Sigmoid colon (tissue), 4 donors: ENCODE results near the gene USPL1.

Source experiments
- EP300 ChIP-seq, 4 donors: sonication (generic); formaldehyde crosslinking; IDR thresholded peaks; one replicate each; pipeline ENCODE4 v1.6.1; 2017; ENCODE audit warnings: antibody characterized with exemption in 4 of 4
- POLR2A ChIP-seq, 2 donors: fragments of 450-650 bp; IDR thresholded peaks; one replicate each; pipeline ENCODE4 v1.6.1; 2016; ENCODE audit warnings: antibody characterized with exemption in 2 of 2, mild to moderate bottlenecking in 2 of 2, moderate library complexity in 2 of 2
- POLR2AphosphoS5 ChIP-seq, 4 donors: sonication (generic); formaldehyde crosslinking; IDR thresholded peaks; one replicate each; pipeline ENCODE4 v1.6.1; 2017; ENCODE audit warnings: antibody characterized with exemption in 4 of 4
- TF ChIP-seq, protein P1 (sequence below), 4 experiments: fragments of 450-650 bp in 3 of 4; fragments of 200-600 bp in 1 of 4; IDR thresholded peaks; one replicate each; pipeline ENCODE4 v1.5.1; 2016 to 2019; ENCODE audit warnings: antibody characterized with exemption in 4 of 4, mild to moderate bottlenecking in 3 of 4, moderate library complexity in 2 of 4

DNA sequence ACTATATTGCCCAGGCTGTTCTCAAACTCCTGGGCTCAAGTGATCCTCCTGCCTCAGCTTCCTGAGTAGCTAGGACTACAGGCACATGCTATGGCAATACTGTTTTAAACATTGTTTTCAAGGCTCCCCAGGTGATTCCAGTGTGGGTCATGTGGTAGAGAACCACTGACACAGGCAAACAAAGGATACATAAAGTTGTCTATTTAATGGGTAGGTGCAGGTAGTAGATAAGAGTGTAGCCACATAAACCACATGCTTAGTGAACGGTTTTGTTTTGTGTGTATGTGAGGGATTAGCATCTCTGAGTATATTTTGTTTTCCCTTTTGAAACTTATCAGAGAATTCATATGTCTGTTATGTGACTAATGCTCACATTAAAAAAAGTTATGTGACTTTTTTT lies 36.7 kb downstream of the USPL1 start:
- TF ChIP-seq, protein P1, sequence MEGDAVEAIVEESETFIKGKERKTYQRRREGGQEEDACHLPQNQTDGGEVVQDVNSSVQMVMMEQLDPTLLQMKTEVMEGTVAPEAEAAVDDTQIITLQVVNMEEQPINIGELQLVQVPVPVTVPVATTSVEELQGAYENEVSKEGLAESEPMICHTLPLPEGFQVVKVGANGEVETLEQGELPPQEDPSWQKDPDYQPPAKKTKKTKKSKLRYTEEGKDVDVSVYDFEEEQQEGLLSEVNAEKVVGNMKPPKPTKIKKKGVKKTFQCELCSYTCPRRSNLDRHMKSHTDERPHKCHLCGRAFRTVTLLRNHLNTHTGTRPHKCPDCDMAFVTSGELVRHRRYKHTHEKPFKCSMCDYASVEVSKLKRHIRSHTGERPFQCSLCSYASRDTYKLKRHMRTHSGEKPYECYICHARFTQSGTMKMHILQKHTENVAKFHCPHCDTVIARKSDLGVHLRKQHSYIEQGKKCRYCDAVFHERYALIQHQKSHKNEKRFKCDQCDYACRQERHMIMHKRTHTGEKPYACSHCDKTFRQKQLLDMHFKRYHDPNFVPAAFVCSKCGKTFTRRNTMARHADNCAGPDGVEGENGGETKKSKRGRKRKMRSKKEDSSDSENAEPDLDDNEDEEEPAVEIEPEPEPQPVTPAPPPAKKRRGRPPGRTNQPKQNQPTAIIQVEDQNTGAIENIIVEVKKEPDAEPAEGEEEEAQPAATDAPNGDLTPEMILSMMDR (IDR thresholded peaks at IDR 0.05) = no peak
- no peak for TF ChIP-seq EP300 (IDR thresholded peaks at IDR 0.05)
- TF ChIP-seq POLR2AphosphoS5 (IDR thresholded peaks at IDR 0.05) = no peak
- TF ChIP-seq POLR2A (IDR thresholded peaks at IDR 0.05) = no peak
